CD14-positive monocyte (primary cell): ENCODE data around the gene AGAP1. TPM values are rescaled to one million over a fixed set of nuclear protein-coding genes. Genes with fewer than 3 reads are reported as not detected.

Experiments
- DNase-seq, 3 donors: peaks; one replicate each; pipeline ENCODE4 v3.0.0-alpha.2; 2011 to 2022
- H2AFZ ChIP-seq: 2 replicates; pipeline ENCODE4 v1.6.0; 2012; ENCODE audit warnings: mild to moderate bottlenecking, low read depth, low read length, inconsistent platforms; ENCODE audit not compliant: insufficient read depth, poor library complexity, severe bottlenecking
- H3K27ac ChIP-seq, 2 donors: 1 replicate in 1 of 2; 2 replicates in 1 of 2; pipeline ENCODE4 v1.5.1; 2012 to 2013; ENCODE audit warnings: low read length in 2 of 2, control low read depth in 1 of 2, inconsistent platforms in 1 of 2, low read depth in 1 of 2, mild to moderate bottlenecking in 1 of 2
- H3K27me3 ChIP-seq, 2 donors: one replicate each; pipeline versions ENCODE4 v1.6.0 to v1.6.1; 2011 to 2013; ENCODE audit warnings: low read length in 2 of 2; ENCODE audit not compliant: control insufficient read depth in 2 of 2, insufficient read depth in 2 of 2
- H3K36me3 ChIP-seq, 2 donors: replicated peaks in 1 of 2; 1 replicate in 1 of 2; 2 replicates in 1 of 2; pipeline versions ENCODE4 v1.5.1 to v1.6.1; 2012 to 2013; ENCODE audit warnings: low read length in 2 of 2, control low read depth in 1 of 2, inconsistent platforms in 1 of 2, mild to moderate bottlenecking in 1 of 2; ENCODE audit not compliant: insufficient read depth in 2 of 2, control insufficient read depth in 1 of 2
- H3K4me1 ChIP-seq, 2 donors: 1 replicate in 1 of 2; 2 replicates in 1 of 2; pipeline versions ENCODE4 v1.5.1 to v1.6.1; 2012 to 2013; ENCODE audit warnings: low read length in 2 of 2, control low read depth in 1 of 2, inconsistent platforms in 1 of 2, mild to moderate bottlenecking in 1 of 2, moderate library complexity in 1 of 2; ENCODE audit not compliant: insufficient read depth in 2 of 2, control insufficient read depth in 1 of 2
- H3K4me2 ChIP-seq: replicated peaks from 2 replicates; pipeline ENCODE3; 2012; ENCODE audit warnings: low read length, moderate library complexity, mild to moderate bottlenecking; ENCODE audit not compliant: poor library complexity, severe bottlenecking; ENCODE audit errors: extremely low read depth
- H3K4me3 ChIP-seq, 3 experiments: fragments of 200-600 bp in 1 of 3; sonication (generic) in 1 of 3; replicated peaks in 1 of 3; 1 replicate in 2 of 3; 2 replicates in 1 of 3; pipeline ENCODE4 v1.5.1; 2011 to 2013; ENCODE audit warnings: low read length in 3 of 3, mild to moderate bottlenecking in 3 of 3, control low read depth in 2 of 3, low read depth in 2 of 3, inconsistent platforms in 1 of 3, moderate library complexity in 1 of 3
- H3K79me2 ChIP-seq: 2 replicates; pipeline ENCODE4 v1.6.0; 2012; ENCODE audit warnings: mild to moderate bottlenecking, control low read depth, inconsistent platforms, low read length, moderate library complexity; ENCODE audit not compliant: insufficient read depth
- H3K9ac ChIP-seq: 2 replicates; pipeline ENCODE4 v1.6.0; 2017; ENCODE audit warnings: low read length, mild to moderate bottlenecking; ENCODE audit not compliant: insufficient read depth, poor library complexity, severe bottlenecking
- H3K9me3 ChIP-seq, 2 donors: replicated peaks in 1 of 2; 1 replicate in 1 of 2; 2 replicates in 1 of 2; pipeline versions ENCODE4 v1.5.1 to v1.6.1; 2012 to 2013; ENCODE audit warnings: low read length in 2 of 2, control low read depth in 1 of 2; ENCODE audit not compliant: control insufficient read depth in 1 of 2, insufficient read depth in 1 of 2
- H4K20me1 ChIP-seq: 2 replicates; pipeline ENCODE4 v1.6.0; 2012; ENCODE audit warnings: mild to moderate bottlenecking, low read length, control low read depth, moderate library complexity; ENCODE audit not compliant: insufficient read depth
- H3K27ac Mint-ChIP-seq, 7 donors: one replicate each; pipeline ENCODE4 v1.8.0; 2020; ENCODE audit warnings: mild to moderate bottlenecking in 7 of 7, mixed read lengths in 7 of 7, moderate library complexity in 6 of 7, inconsistent platforms in 2 of 7
- H3K27me3 Mint-ChIP-seq, 3 donors: one replicate each; pipeline ENCODE4 v1.8.0; 2021 to 2022; ENCODE audit warnings: low read depth in 3 of 3, mild to moderate bottlenecking in 3 of 3, mixed read lengths in 3 of 3, moderate library complexity in 3 of 3, inconsistent platforms in 1 of 3
- H3K36me3 Mint-ChIP-seq, 2 donors: one replicate each; pipeline ENCODE4 v1.8.0; 2020; ENCODE audit warnings: mixed read lengths in 2 of 2, inconsistent platforms in 1 of 2, mild to moderate bottlenecking in 1 of 2
- H3K4me1 Mint-ChIP-seq: one replicate; pipeline ENCODE4 v1.8.0; 2020; ENCODE audit warnings: mild to moderate bottlenecking, mixed read lengths
- H3K4me3 Mint-ChIP-seq, 2 donors: one replicate each; pipeline ENCODE4 v1.8.0; 2020; ENCODE audit warnings: mild to moderate bottlenecking in 2 of 2, mixed read lengths in 2 of 2, moderate library complexity in 1 of 2
- H3K9me3 Mint-ChIP-seq, 7 donors: one replicate each; pipeline ENCODE4 v1.8.0; 2020 to 2022; ENCODE audit warnings: mixed read lengths in 7 of 7, mild to moderate bottlenecking in 6 of 7, moderate library complexity in 6 of 7, inconsistent platforms in 2 of 7
- WGBS: methylation state at CpG from one replicate; pipeline ENCODE4 v1.1.5; 2013; ENCODE audit warnings: missing lambda C conversion rate; ENCODE audit not compliant: insufficient coverage; 5-methylcytosine and 5-hydroxymethylcytosine counted together
- intact Hi-C, 2 donors: fragments of 100-400 bp; cut with micrococcal nuclease; formaldehyde crosslinking; loops; one replicate each; pipeline versions ENCODE4 v1.15.0 to v1.15.1; 2023
- polyA plus RNA-seq, 3 donors: library from polyadenylated mRNA; depleted of rRNA in 1 of 3; unstranded in 2 of 3; stranded (reverse) in 1 of 3; fragments of 300-500 nt in 2 of 3; fragments of >200 nt in 1 of 3; fragmentation: Illumina TruSeq in 2 of 3; gene quantifications; 1 replicate in 2 of 3; 2 replicates in 1 of 3; pipeline ENCODE4 v1.2.3, GENCODE V29; 2012 to 2021
- TF ChIP-seq, protein P1 (sequence below): fragments of 200-600 bp; IDR thresholded peaks from one replicate; pipeline ENCODE4 v1.8.0; 2022; ENCODE audit warnings: antibody characterized with exemption, mild to moderate bottlenecking

The AGAP1 gene
- polyA plus RNA-seq, 3 donors = 0.12 TPM; not detected in 2

DNA sequence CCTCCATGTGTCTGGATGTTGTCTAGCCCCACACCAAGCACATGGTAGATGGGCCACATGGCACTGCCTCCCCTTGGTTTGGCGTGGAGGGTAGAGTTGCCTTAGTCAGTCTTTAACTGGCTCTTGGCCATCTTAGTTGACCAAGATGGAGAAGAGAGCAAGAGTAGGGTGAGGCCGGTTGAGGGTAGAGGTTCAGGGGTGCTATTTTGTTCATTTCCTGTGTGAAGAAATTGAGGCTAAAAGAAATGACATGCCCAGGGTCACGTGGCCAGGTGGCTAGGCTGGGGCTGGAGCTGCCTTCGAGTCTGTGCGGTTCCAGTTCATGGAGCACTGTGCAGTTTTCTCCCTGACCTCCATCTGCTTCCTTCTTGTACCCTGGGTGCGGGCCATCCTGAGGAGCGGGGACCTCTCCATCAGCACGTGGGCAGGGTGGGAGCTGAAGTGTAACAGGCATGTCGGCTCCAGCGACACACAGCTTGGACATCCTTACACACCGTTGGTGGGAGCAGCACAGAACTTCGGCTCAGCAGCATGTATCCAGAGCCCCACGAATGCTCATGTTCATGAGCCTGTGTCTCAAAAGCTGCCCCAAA is 461.1 kb downstream of the AGAP1 start:
- H2AFZ ChIP-seq = no peak overlapping the region
- H3K27me3 ChIP-seq = no peaks in the 10 kb centered on the region
- Mint-ChIP-seq H3K4me1 (no peaks in the 10 kb centered on the region), H3K27ac (no peak overlapping the region), H3K4me3 (no peak overlapping the region), H3K36me3 (no peaks in the 10 kb centered on the region), H3K27me3 (peaks cover 0 to 5% (median 3%) of the 10 kb centered on the region in 3 donors), H3K9me3 (no peaks in the 10 kb centered on the region)
- no peaks in the 10 kb centered on the region for H3K79me2 ChIP-seq
- intact Hi-C loops = no loop called here
- no peaks in the 10 kb centered on the region for H3K36me3 ChIP-seq
- H3K4me1 ChIP-seq = no peaks in the 10 kb centered on the region
- no peak overlapping the region for H3K4me3 ChIP-seq
- WGBS = 87% methylated on average over 12 of the region's 13 CpGs
- TF ChIP-seq, protein P1, sequence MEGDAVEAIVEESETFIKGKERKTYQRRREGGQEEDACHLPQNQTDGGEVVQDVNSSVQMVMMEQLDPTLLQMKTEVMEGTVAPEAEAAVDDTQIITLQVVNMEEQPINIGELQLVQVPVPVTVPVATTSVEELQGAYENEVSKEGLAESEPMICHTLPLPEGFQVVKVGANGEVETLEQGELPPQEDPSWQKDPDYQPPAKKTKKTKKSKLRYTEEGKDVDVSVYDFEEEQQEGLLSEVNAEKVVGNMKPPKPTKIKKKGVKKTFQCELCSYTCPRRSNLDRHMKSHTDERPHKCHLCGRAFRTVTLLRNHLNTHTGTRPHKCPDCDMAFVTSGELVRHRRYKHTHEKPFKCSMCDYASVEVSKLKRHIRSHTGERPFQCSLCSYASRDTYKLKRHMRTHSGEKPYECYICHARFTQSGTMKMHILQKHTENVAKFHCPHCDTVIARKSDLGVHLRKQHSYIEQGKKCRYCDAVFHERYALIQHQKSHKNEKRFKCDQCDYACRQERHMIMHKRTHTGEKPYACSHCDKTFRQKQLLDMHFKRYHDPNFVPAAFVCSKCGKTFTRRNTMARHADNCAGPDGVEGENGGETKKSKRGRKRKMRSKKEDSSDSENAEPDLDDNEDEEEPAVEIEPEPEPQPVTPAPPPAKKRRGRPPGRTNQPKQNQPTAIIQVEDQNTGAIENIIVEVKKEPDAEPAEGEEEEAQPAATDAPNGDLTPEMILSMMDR = no peak
- no peak overlapping the region for H3K9ac ChIP-seq
- no peak overlapping the region for H3K4me2 ChIP-seq
- no peak overlapping the region for H3K27ac ChIP-seq
- no peak for DNase-seq
- no peaks in the 10 kb centered on the region for H4K20me1 ChIP-seq
- no peaks in the 10 kb centered on the region for H3K9me3 ChIP-seq

DNA sequence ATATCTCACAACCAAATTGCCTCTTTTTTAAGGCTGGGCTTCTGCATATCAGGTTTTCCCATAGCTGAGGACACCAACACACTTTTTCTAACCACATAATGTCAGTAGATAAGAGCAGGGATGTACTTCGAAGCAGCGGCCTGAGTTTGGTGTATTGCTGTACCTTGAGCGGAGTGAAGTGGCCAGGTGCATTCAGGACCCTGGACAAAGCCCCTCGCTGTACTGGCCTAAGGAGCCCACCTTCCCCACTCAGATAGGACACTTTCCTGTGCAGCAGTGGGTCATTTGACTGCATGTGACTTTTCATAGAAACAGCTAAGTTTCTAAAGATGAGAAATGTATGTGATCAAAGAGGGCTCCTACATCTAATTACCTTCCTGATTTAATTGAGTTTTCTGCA is 461.8 kb downstream of the AGAP1 start:
- Histone ChIP-seq H3K9ac (no peak overlapping the region), H3K4me1 (no peaks in the 10 kb centered on the region), H3K27me3 (no peaks in the 10 kb centered on the region), H4K20me1 (no peaks in the 10 kb centered on the region), H3K4me3 (no peak overlapping the region), H3K36me3 (no peaks in the 10 kb centered on the region), H3K79me2 (no peaks in the 10 kb centered on the region), H3K27ac (no peak overlapping the region), H2AFZ (no peak overlapping the region), H3K9me3 (no peaks in the 10 kb centered on the region), H3K4me2 (no peak overlapping the region)
- Mint-ChIP-seq H3K27me3 (peaks cover 0 to 5% (median 2%) of the 10 kb centered on the region in 3 donors), H3K4me1 (no peaks in the 10 kb centered on the region), H3K4me3 (no peak overlapping the region), H3K27ac (no peak overlapping the region), H3K9me3 (peaks cover 0 to 2% (median 0%) of the 10 kb centered on the region in 7 donors), H3K36me3 (no peaks in the 10 kb centered on the region)
- TF ChIP-seq, protein P1 = no peak
- no CpG with 5 or more reads among the region's 4 CpGs for WGBS
- intact Hi-C loops = no loop called here
- DNase-seq = no peak
